ENCODE data around the gene SMIM35.
"Not testable (repeated sequence)": the region's sequence is repeated elsewhere in the genome, so short reads cannot be mapped to it uniquely, and the experiment has no call there.

SMIM35 gene

GRCh38 chr11:117978291-117978910 lies 108.4 kb downstream of the SMIM35 start:
- DNase-seq = not testable (repeated sequence)

GRCh38 chr11:117977612-117978264 lies 109.0 kb downstream of the SMIM35 start:
- DNase-seq = not testable (repeated sequence)

- no peak for DNase-seq
These were observed 109.7 kb downstream of the SMIM35 start for GRCh38 chr11:117977029-117977428.

GRCh38 chr11:117976445-117976844 lies 110.3 kb downstream of the SMIM35 start:
- no peak for DNase-seq

GRCh38 chr11:117973503-117973860 lies 113.3 kb downstream of the SMIM35 start:
- no peak for DNase-seq

GRCh38 chr11:117972629-117973502 lies 113.9 kb downstream of the SMIM35 start:
- DNase-seq = no peak

- no peak for DNase-seq
These were observed 114.7 kb downstream of the SMIM35 start for GRCh38 chr11:117972044-117972443.

GRCh38 chr11:117970400-117971024 lies 116.3 kb downstream of the SMIM35 start:
- no peak for DNase-seq

- DNase-seq = no peak
These were observed 117.4 kb downstream of the SMIM35 start for GRCh38 chr11:117969160-117969991.

- no peak for DNase-seq
These were observed 119.9 kb downstream of the SMIM35 start for GRCh38 chr11:117966908-117967307.

GRCh38 chr11:117962826-117963225 lies 123.9 kb downstream of the SMIM35 start:
- no peak for DNase-seq

GRCh38 chr11:117961896-117962295 lies 124.9 kb downstream of the SMIM35 start:
- DNase-seq = no peak

GRCh38 chr11:117960406-117960805 lies 126.4 kb downstream of the SMIM35 start:
- no peak for DNase-seq

- DNase-seq = no peak
These were observed 127.2 kb downstream of the SMIM35 start for GRCh38 chr11:117959438-117960149.

GRCh38 chr11:117958949-117959348 lies 127.8 kb downstream of the SMIM35 start:
- DNase-seq = no peak

Measured in islet precursor cell (in vitro differentiated cells).